ENCODE results near the gene UMAD1. TPM values are rescaled to one million over a fixed set of nuclear protein-coding genes. Genes with fewer than 3 reads are reported as not detected.

The UMAD1 gene
- total and polyA plus RNA-seq, 8 donors = 12.7 to 20.2 (median 15.0) TPM

- Histone ChIP-seq H3K36me3 (no peaks in the 10 kb centered on the region), H3K27me3 (no peaks in the 10 kb centered on the region), H3K9me3 (no peaks in the 10 kb centered on the region), H3K27ac (peak overlapping the region in 1 of 2 donors; percentile 63), H3K4me1 (peaks cover 0 to 9% of the 10 kb centered on the region in 2 donors), H3K4me3 (no peak overlapping the region)
- peak; percentile 81 for ATAC-seq
- no peak for TF ChIP-seq CTCF (IDR thresholded peaks at IDR 0.05)
- peak in 2 of 4 donors; percentile 9 to 42 for DNase-seq
- intact Hi-C loops (cut with DNase I) = no loop called here
Observed at GRCh38 chr7:7867846-7868571, 227.5 kb downstream of the UMAD1 start.

GRCh38 chr7:7868572-7868899 is 228.0 kb downstream of the UMAD1 start:
- H3K4me1 ChIP-seq = peaks cover 0 to 9% of the 10 kb centered on the region in 2 donors
- H3K27ac ChIP-seq = peak overlapping the region in 1 of 2 donors; percentile 63
- H3K4me3 ChIP-seq = no peak overlapping the region
- no peaks in the 10 kb centered on the region for H3K27me3 ChIP-seq
- no peak for DNase-seq
- TF ChIP-seq CTCF (IDR thresholded peaks at IDR 0.05) = no peak
- intact Hi-C loops (cut with DNase I) = no loop called here
- no peaks in the 10 kb centered on the region for H3K9me3 ChIP-seq
- peak; percentile 20 for ATAC-seq
- H3K36me3 ChIP-seq = no peaks in the 10 kb centered on the region

GRCh38 chr7:7869036-7869435 is 228.5 kb downstream of the UMAD1 start:
- TF ChIP-seq CTCF (IDR thresholded peaks at IDR 0.05) = no peak
- Histone ChIP-seq H3K9me3 (no peaks in the 10 kb centered on the region), H3K4me1 (peaks cover 0 to 9% of the 10 kb centered on the region in 2 donors), H3K27me3 (no peaks in the 10 kb centered on the region), H3K27ac (no peak overlapping the region), H3K36me3 (no peaks in the 10 kb centered on the region), H3K4me3 (no peak overlapping the region)
- intact Hi-C loops (cut with DNase I) = no loop called here
- ATAC-seq = peak; percentile 17
- no peak for DNase-seq

- no peak for ATAC-seq
- no peak for TF ChIP-seq CTCF (IDR thresholded peaks at IDR 0.05)
- intact Hi-C loops (cut with DNase I) = no loop called here
- DNase-seq = no peak
- Histone ChIP-seq H3K9me3 (no peaks in the 10 kb centered on the region), H3K27ac (no peak overlapping the region), H3K4me3 (no peak overlapping the region), H3K4me1 (peaks cover 0 to 9% of the 10 kb centered on the region in 2 donors), H3K36me3 (no peaks in the 10 kb centered on the region), H3K27me3 (no peaks in the 10 kb centered on the region)
Observed at GRCh38 chr7:7869651-7870050, 229.1 kb downstream of the UMAD1 start.

- Histone ChIP-seq H3K36me3 (no peaks in the 10 kb centered on the region), H3K27me3 (no peaks in the 10 kb centered on the region), H3K9me3 (no peaks in the 10 kb centered on the region), H3K27ac (no peak overlapping the region), H3K4me1 (peaks cover 0 to 9% of the 10 kb centered on the region in 2 donors), H3K4me3 (no peak overlapping the region)
- no peak for TF ChIP-seq CTCF (IDR thresholded peaks at IDR 0.05)
- intact Hi-C loops (cut with DNase I) = no loop called here
- no peak for ATAC-seq
- no peak for DNase-seq
Observed at GRCh38 chr7:7870555-7870954, 230.0 kb downstream of the UMAD1 start.
